Measurements from ENCODE around the gene ANKRD65.

DNA sequence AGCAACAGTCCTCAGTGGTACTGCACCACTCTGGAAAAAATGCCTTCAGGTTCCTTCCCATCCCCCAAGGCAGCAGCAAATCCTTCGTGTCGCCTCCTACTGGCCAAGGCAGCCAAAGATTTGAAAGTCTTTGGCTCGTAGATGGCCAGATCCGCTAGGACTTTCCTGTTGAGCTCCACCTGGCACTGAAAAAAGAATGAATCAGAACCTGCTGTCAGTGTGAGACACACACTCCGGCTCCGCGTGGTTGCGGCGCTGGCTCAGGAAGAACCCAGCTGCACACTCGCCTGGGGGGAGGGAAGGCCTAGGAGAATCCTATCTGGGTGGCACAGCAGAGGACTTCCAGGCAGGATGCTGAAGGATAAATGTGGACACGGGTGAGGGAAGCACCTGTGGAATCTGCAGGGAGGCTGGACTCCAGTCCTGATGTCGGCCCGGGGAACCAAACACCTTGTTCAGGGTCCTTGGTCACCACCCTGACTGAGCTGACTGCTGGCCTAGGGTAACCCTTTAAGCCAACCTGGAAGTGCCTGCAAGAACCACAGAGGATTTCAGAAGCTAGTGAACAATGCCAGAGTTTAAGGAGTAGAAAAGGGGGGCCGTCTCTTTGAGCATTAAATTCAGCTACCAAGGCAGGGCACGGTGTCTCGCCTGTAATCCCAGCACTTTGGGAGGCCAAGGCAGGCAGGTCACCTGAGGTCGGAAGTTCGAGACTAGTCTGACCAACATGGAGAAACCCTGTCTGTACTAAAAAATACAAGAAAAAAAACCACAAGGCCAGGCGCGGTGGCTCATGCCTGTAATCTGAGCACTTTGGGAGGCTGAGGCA is 18.8 kb downstream of the ANKRD65 start:
- TF ChIP-seq, protein P1, sequence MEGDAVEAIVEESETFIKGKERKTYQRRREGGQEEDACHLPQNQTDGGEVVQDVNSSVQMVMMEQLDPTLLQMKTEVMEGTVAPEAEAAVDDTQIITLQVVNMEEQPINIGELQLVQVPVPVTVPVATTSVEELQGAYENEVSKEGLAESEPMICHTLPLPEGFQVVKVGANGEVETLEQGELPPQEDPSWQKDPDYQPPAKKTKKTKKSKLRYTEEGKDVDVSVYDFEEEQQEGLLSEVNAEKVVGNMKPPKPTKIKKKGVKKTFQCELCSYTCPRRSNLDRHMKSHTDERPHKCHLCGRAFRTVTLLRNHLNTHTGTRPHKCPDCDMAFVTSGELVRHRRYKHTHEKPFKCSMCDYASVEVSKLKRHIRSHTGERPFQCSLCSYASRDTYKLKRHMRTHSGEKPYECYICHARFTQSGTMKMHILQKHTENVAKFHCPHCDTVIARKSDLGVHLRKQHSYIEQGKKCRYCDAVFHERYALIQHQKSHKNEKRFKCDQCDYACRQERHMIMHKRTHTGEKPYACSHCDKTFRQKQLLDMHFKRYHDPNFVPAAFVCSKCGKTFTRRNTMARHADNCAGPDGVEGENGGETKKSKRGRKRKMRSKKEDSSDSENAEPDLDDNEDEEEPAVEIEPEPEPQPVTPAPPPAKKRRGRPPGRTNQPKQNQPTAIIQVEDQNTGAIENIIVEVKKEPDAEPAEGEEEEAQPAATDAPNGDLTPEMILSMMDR (IDR thresholded peaks at IDR 0.05), result peak; percentile 18 to 47 (median 36)
- TF ChIP-seq POLR2A (IDR thresholded peaks at IDR 0.05), result no peak
